Sigmoid colon (tissue), 7 donors: ENCODE results near the gene TIMP3. TPM values are rescaled to one million over a fixed set of nuclear protein-coding genes. Genes with fewer than 3 reads are reported as not detected.
A peak's percentile ranks its signal among the peaks of the same experiment; 100 is the strongest.

Experiments
- DNase-seq: peaks from one replicate; pipeline ENCODE4 v3.0.0-alpha.2; 2019
- H3K27ac ChIP-seq, 4 donors: fragments of 200-600 bp; sonication (generic); one replicate each; pipeline ENCODE4 v1.5.1; 2016 to 2019; ENCODE audit warnings: mild to moderate bottlenecking in 1 of 4
- H3K27me3 ChIP-seq, 3 donors: fragments of 200-600 bp; sonication (generic); one replicate each; pipeline ENCODE4 v1.5.1; 2019; ENCODE audit warnings: mild to moderate bottlenecking in 1 of 3
- H3K36me3 ChIP-seq, 4 donors: fragments of 200-600 bp; sonication (generic); one replicate each; pipeline ENCODE4 v1.5.1; 2016 to 2019
- H3K4me1 ChIP-seq, 4 donors: fragments of 200-600 bp; sonication (generic); one replicate each; pipeline ENCODE4 v1.5.1; 2017 to 2019
- H3K4me3 ChIP-seq, 4 donors: fragments of 200-600 bp; sonication (generic); one replicate each; pipeline ENCODE4 v1.5.1; 2017 to 2019; ENCODE audit warnings: mild to moderate bottlenecking in 2 of 4, moderate library complexity in 1 of 4
- H3K9me3 ChIP-seq, 4 donors: fragments of 200-600 bp in 3 of 4; sonication (generic) in 3 of 4; one replicate each; pipeline versions ENCODE4 v1.5.1 to v1.6.1; 2013 to 2019
- EP300 ChIP-seq, 4 donors: sonication (generic); formaldehyde crosslinking; IDR thresholded peaks; one replicate each; pipeline ENCODE4 v1.6.1; 2017; ENCODE audit warnings: antibody characterized with exemption in 4 of 4
- POLR2A ChIP-seq, 2 donors: fragments of 450-650 bp; IDR thresholded peaks; one replicate each; pipeline ENCODE4 v1.6.1; 2016; ENCODE audit warnings: antibody characterized with exemption in 2 of 2, mild to moderate bottlenecking in 2 of 2, moderate library complexity in 2 of 2
- POLR2AphosphoS5 ChIP-seq, 4 donors: sonication (generic); formaldehyde crosslinking; IDR thresholded peaks; one replicate each; pipeline ENCODE4 v1.6.1; 2017; ENCODE audit warnings: antibody characterized with exemption in 4 of 4
- WGBS, 2 donors: extraction: QIAGEN DNeasy Blood & Tissue Kit; methylation state at CpG; one replicate each; pipeline ENCODE4 v1.1.7; 2013; 5-methylcytosine and 5-hydroxymethylcytosine counted together
- intact Hi-C: fragments of 100-400 bp; cut with DNase I; formaldehyde crosslinking; loops from one replicate; pipeline ENCODE4 v1.15.1; 2023
- polyA plus RNA-seq, 3 donors: library from polyadenylated mRNA; stranded (reverse); fragments of 200-250 nt; gene quantifications; one replicate each; pipeline ENCODE4 v1.2.3, GENCODE V29; 2013
- total RNA-seq, 4 donors: library from RNA; depleted of rRNA; stranded (reverse); fragments of >200 nt; gene quantifications; one replicate each; pipeline ENCODE4 v1.1.0, GENCODE V29; 2016
- TF ChIP-seq, protein P1 (sequence below), 4 experiments: fragments of 450-650 bp in 3 of 4; fragments of 200-600 bp in 1 of 4; IDR thresholded peaks; one replicate each; pipeline ENCODE4 v1.5.1; 2016 to 2019; ENCODE audit warnings: antibody characterized with exemption in 4 of 4, mild to moderate bottlenecking in 3 of 4, moderate library complexity in 2 of 4
- donor health status: healthy with polysubstance abuse.
- donor health status: Bipolar disorder and iron deficiency.
- donor health status: healthy.

Gene TIMP3
- total and polyA plus RNA-seq, 7 donors, result 4.6 to 295 (median 120) TPM

- H3K27ac ChIP-seq, result peak overlapping the region in 3 of 4 donors; percentile 46 to 80 (median 73)
- no peaks in the 10 kb centered on the region for H3K27me3 ChIP-seq
- H3K4me1 ChIP-seq, result peaks cover 0 to 67% (median 59%) of the 10 kb centered on the region in 4 donors
- TF ChIP-seq, protein P1, sequence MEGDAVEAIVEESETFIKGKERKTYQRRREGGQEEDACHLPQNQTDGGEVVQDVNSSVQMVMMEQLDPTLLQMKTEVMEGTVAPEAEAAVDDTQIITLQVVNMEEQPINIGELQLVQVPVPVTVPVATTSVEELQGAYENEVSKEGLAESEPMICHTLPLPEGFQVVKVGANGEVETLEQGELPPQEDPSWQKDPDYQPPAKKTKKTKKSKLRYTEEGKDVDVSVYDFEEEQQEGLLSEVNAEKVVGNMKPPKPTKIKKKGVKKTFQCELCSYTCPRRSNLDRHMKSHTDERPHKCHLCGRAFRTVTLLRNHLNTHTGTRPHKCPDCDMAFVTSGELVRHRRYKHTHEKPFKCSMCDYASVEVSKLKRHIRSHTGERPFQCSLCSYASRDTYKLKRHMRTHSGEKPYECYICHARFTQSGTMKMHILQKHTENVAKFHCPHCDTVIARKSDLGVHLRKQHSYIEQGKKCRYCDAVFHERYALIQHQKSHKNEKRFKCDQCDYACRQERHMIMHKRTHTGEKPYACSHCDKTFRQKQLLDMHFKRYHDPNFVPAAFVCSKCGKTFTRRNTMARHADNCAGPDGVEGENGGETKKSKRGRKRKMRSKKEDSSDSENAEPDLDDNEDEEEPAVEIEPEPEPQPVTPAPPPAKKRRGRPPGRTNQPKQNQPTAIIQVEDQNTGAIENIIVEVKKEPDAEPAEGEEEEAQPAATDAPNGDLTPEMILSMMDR (IDR thresholded peaks at IDR 0.05), result no peak
- TF ChIP-seq POLR2AphosphoS5 (IDR thresholded peaks at IDR 0.05), result no peak
- TF ChIP-seq EP300 (IDR thresholded peaks at IDR 0.05), result no peak
- no peak for TF ChIP-seq POLR2A (IDR thresholded peaks at IDR 0.05)
- H3K36me3 ChIP-seq, result peaks cover 0 to 16% (median 2%) of the 10 kb centered on the region in 4 donors
- 38 to 48% methylated on average over 4 of the region's 4 CpGs for WGBS, 2 donors
- no peak for DNase-seq
- intact Hi-C loops, result no loop called here
- H3K9me3 ChIP-seq, result no peaks in the 10 kb centered on the region
- H3K4me3 ChIP-seq, result no peak overlapping the region
These were observed 30.7 kb downstream of the TIMP3 start for GRCh38 chr22:32832174-32832573.

- DNase-seq, result no peak
- WGBS, 2 donors, result 60 to 69% methylated on average over 7 of the region's 7 CpGs
- Histone ChIP-seq H3K27me3 (no peaks in the 10 kb centered on the region), H3K4me1 (peaks cover 0 to 65% (median 54%) of the 10 kb centered on the region in 4 donors), H3K36me3 (peaks cover 0 to 8% (median 2%) of the 10 kb centered on the region in 4 donors), H3K4me3 (no peak overlapping the region), H3K9me3 (no peaks in the 10 kb centered on the region), H3K27ac (peak overlapping the region in 1 of 4 donors; percentile 73)
- TF ChIP-seq POLR2A (IDR thresholded peaks at IDR 0.05) (no peak), POLR2AphosphoS5 (IDR thresholded peaks at IDR 0.05) (no peak)
- TF ChIP-seq, protein P1 (IDR thresholded peaks at IDR 0.05), result peak in 2 of 4 experiments; percentile 11 to 48
- intact Hi-C loops, result no loop called here
These were observed 35.0 kb downstream of the TIMP3 start for GRCh38 chr22:32836280-32837123.

DNA sequence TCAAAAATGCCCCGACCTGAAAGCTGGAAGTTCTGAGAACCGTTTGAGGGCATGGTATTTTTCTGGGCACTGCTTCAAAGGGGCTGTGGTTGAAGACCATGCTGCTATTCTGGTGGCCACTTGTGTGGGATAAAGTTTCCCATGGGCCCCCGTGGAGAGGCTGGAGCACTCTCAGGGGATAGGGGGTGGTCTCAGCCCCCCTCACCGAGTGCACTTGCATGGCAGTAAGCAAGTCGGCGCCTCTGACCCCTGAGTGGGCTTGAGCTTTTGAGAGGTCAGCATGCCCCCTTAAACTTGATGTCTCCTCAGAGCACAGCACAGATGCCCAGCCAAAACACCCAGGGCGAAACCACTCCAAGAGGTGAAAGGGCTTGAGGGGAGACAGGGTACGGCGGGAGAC lies 35.6 kb downstream of the TIMP3 start:
- Histone ChIP-seq H3K4me1 (peaks cover 0 to 60% (median 48%) of the 10 kb centered on the region in 4 donors), H3K27ac (peak overlapping the region in 1 of 4 donors; percentile 73), H3K36me3 (peaks cover 0 to 8% (median 2%) of the 10 kb centered on the region in 4 donors), H3K9me3 (no peaks in the 10 kb centered on the region), H3K27me3 (no peaks in the 10 kb centered on the region), H3K4me3 (no peak overlapping the region)
- intact Hi-C loops, result no loop called here
- DNase-seq, result peak; percentile 63
- TF ChIP-seq POLR2A (IDR thresholded peaks at IDR 0.05) (no peak), POLR2AphosphoS5 (IDR thresholded peaks at IDR 0.05) (no peak), EP300 (IDR thresholded peaks at IDR 0.05) (no peak)
- TF ChIP-seq, protein P1 (IDR thresholded peaks at IDR 0.05), result no peak
- WGBS, 2 donors, result 86 to 87% methylated on average over 9 of the region's 9 CpGs

- no peak for DNase-seq
- TF ChIP-seq, protein P1 (IDR thresholded peaks at IDR 0.05), result no peak
- TF ChIP-seq POLR2A (IDR thresholded peaks at IDR 0.05) (no peak), POLR2AphosphoS5 (IDR thresholded peaks at IDR 0.05) (no peak), EP300 (IDR thresholded peaks at IDR 0.05) (no peak)
- H3K27ac ChIP-seq, result peak overlapping the region in 1 of 4 donors; percentile 73
- peaks cover 0 to 8% (median 2%) of the 10 kb centered on the region in 4 donors for H3K36me3 ChIP-seq
- no peaks in the 10 kb centered on the region for H3K9me3 ChIP-seq
- H3K4me1 ChIP-seq, result peaks cover 0 to 60% (median 48%) of the 10 kb centered on the region in 4 donors
- no peak overlapping the region for H3K4me3 ChIP-seq
- 84 to 86% methylated on average over 4 of the region's 4 CpGs for WGBS, 2 donors
- no peaks in the 10 kb centered on the region for H3K27me3 ChIP-seq
- intact Hi-C loops, result no loop called here
These were observed 36.3 kb downstream of the TIMP3 start for GRCh38 chr22:32837803-32838202.
